Right ventricle myocardium superior (tissue), 1 donor: ENCODE data around the gene CTXN3. TPM values are rescaled to one million over a fixed set of nuclear protein-coding genes. Genes with fewer than 3 reads are reported as not detected.

Experiments
- ATAC-seq: fragments of 200-7000 bp; cut with Tn5 transposase; one replicate; pipeline ENCODE4 v1.9.1; 2020; ENCODE audit warnings: mild to moderate bottlenecking; ENCODE audit not compliant: poor library complexity
- DNase-seq: peaks from one replicate; pipeline ENCODE4 v3.0.0-alpha.2; 2020
- intact Hi-C: fragments of 100-400 bp; cut with DNase I; formaldehyde crosslinking; loops from one replicate; pipeline ENCODE4 v1.11.2; 2022
- total RNA-seq: library from RNA; stranded (reverse); fragmentation: NEBNext Ultra II Directional; extraction: Animal tissue kit (Norgen Biotek cat#: 25700); gene quantifications from one replicate; pipeline ENCODE4 v1.2.1, GENCODE V29; 2021
- donor health status: DM: no; HTN: yes; CAD: no; lungs with severe emphysema.

The CTXN3 gene
- total RNA-seq, 1 donor from 2014 or later = not detected

GRCh38 chr5:127686424-127686823 is 37.5 kb downstream of the CTXN3 start:
- intact Hi-C loops = no loop called here
- ATAC-seq = no peak
- DNase-seq = no peak

GRCh38 chr5:127694518-127695171 is 45.8 kb downstream of the CTXN3 start:
- no peak for ATAC-seq
- intact Hi-C loops = no loop called here

GRCh38 chr5:127695346-127695745 is 46.5 kb downstream of the CTXN3 start:
- intact Hi-C loops = no loop called here
- DNase-seq (no peak), ATAC-seq (no peak)

More at GRCh38 chr5:127694518-127695171, 45.8 kb downstream of the CTXN3 start:
- no peak for DNase-seq

GRCh38 chr5:127696683-127697082 is 47.8 kb downstream of the CTXN3 start:
- DNase-seq = no peak
- no peak for ATAC-seq
- intact Hi-C loops = no loop called here

- no peak for DNase-seq
- no peak for ATAC-seq
- intact Hi-C loops = no loop called here
Observed at GRCh38 chr5:127697894-127698600, 49.2 kb downstream of the CTXN3 start.

GRCh38 chr5:127699416-127699815 is 50.5 kb downstream of the CTXN3 start:
- ATAC-seq (no peak), DNase-seq (no peak)
- intact Hi-C loops = no loop called here

GRCh38 chr5:127700237-127700766 is 51.4 kb downstream of the CTXN3 start:
- no peak for ATAC-seq
- DNase-seq = no peak
- intact Hi-C loops = no loop called here

- peak; percentile 45 for ATAC-seq
- intact Hi-C loops = no loop called here
- no peak for DNase-seq
Observed at GRCh38 chr5:127702434-127702833, 53.6 kb downstream of the CTXN3 start.

GRCh38 chr5:127702926-127703561 is 54.2 kb downstream of the CTXN3 start, which contains the start of gene CCDC192:
TSS of gene CCDC192 (plus strand) at chr5:127703391. CDS start at chr5:127703446, 55 bp downstream.
- intact Hi-C loops = no loop called here
- DNase-seq (no peak), ATAC-seq (peak; percentile 36)

- ATAC-seq (peak; percentile 59), DNase-seq (no peak)
- intact Hi-C loops = no loop called here
Observed at GRCh38 chr5:127705120-127705892, 56.4 kb downstream of the CTXN3 start.

GRCh38 chr5:127706691-127707090 is 57.8 kb downstream of the CTXN3 start:
- ATAC-seq (no peak), DNase-seq (no peak)
- intact Hi-C loops = no loop called here

- ATAC-seq = peak; percentile 46
- intact Hi-C loops = no loop called here
Observed at GRCh38 chr5:127707209-127707608, 58.3 kb downstream of the CTXN3 start.

More at GRCh38 chr5:127707209-127707608, 58.3 kb downstream of the CTXN3 start:
- no peak for DNase-seq

Other genes with a start within 250 kb of the CTXN3 start
- gene PRRC1, start 131.4 kb upstream of the CTXN3 start, total RNA-seq = 17.1 TPM
- not detected for gene CCDC192, start 54.3 kb downstream of the CTXN3 start, total RNA-seq